Kidney (tissue), 14 donors: ENCODE results near the gene EXO1. TPM values are rescaled to one million over a fixed set of nuclear protein-coding genes. Genes with fewer than 3 reads are reported as not detected.

Source experiments
- DNase-seq, 5 donors: peaks; one replicate each; pipeline ENCODE4 v3.0.0-alpha.2; 2013 to 2020
- FAIRE-seq: peaks from 2 replicates; lab custom pipeline; 2012; peaks lifted over from hg19 to GRCh38; lab: Jason Lieb, UNC
- H3K27ac ChIP-seq, 2 donors: one replicate each; pipeline ENCODE4 v1.7.0; 2013; ENCODE audit warnings: low read depth in 2 of 2, low read length in 2 of 2, inconsistent platforms in 1 of 2
- H3K27me3 ChIP-seq: one replicate; pipeline ENCODE4 v1.7.1; 2013; ENCODE audit warnings: low read length, inconsistent platforms; ENCODE audit not compliant: control insufficient read depth, insufficient read depth
- H3K36me3 ChIP-seq, 3 donors: one replicate each; pipeline versions ENCODE4 v1.7.0 to v1.7.1; 2013; ENCODE audit warnings: low read length in 3 of 3, control low read depth in 1 of 3, inconsistent platforms in 1 of 3; ENCODE audit not compliant: insufficient read depth in 3 of 3, control insufficient read depth in 2 of 3
- H3K4me1 ChIP-seq, 3 donors: one replicate each; pipeline versions ENCODE4 v1.7.0 to v1.7.1; 2013; ENCODE audit warnings: low read length in 3 of 3, inconsistent platforms in 1 of 3, low read depth in 1 of 3; ENCODE audit not compliant: control insufficient read depth in 2 of 3, insufficient read depth in 2 of 3
- H3K4me3 ChIP-seq, 3 donors: one replicate each; pipeline versions ENCODE4 v1.7.0 to v1.8.1; 2013; ENCODE audit warnings: low read length in 3 of 3, control low read depth in 1 of 3, inconsistent platforms in 1 of 3
- H3K9ac ChIP-seq, 3 donors: one replicate each; pipeline versions ENCODE4 v1.7.0 to v1.7.1; 2013; ENCODE audit warnings: low read length in 3 of 3, control low read depth in 1 of 3, inconsistent platforms in 1 of 3
- H3K9me3 ChIP-seq, 3 donors: one replicate each; pipeline versions ENCODE4 v1.7.0 to v1.7.1; 2013; ENCODE audit warnings: low read length in 3 of 3, control low read depth in 1 of 3, inconsistent platforms in 1 of 3; ENCODE audit not compliant: control insufficient read depth in 2 of 3, insufficient read depth in 1 of 3
- intact Hi-C: fragments of 100-400 bp; cut with DNase I; formaldehyde crosslinking; loops from one replicate; pipeline ENCODE4 v1.11.1; 2022
- polyA plus RNA-seq: library from polyadenylated mRNA; stranded (reverse); fragments of 350-450 nt; fragmentation: Illumina TruSeq; extraction: RNeasy Lipid Tissue Mini Kit (QIAGEN cat#74804); gene quantifications from one replicate; pipeline ENCODE4 v1.2.3, GENCODE V29; 2014; ENCODE audit warnings: low read depth, low replicate concordance; ENCODE audit not compliant: insufficient read depth
- total RNA-seq: library from RNA; stranded (reverse); fragmentation: NEBNext Ultra II Directional; extraction: Animal tissue kit (Norgen Biotek cat#: 25700); gene quantifications from one replicate; pipeline ENCODE4 v1.2.1, GENCODE V29; 2021
- TF ChIP-seq, protein P1 (sequence below): IDR thresholded peaks from 3 replicates; pipeline ENCODE4 v1.5.1; 2012; ENCODE audit warnings: mild to moderate bottlenecking, moderate library complexity, borderline replicate concordance; ENCODE audit not compliant: insufficient read depth; ENCODE audit errors: extremely low read depth
- donor health status: control.
- donor health status: control.
- donor health status: control.
- donor health status: control.
- donor health status: control.
- donor health status: DM: yes; HTN: yes; CAD: no.
- donor health status: Normal renal cell carcinoma (clear cell type).

Gene EXO1
- total and polyA plus RNA-seq, 2 donors from 2014 or later = 0.69 TPM; not detected in 1

DNA sequence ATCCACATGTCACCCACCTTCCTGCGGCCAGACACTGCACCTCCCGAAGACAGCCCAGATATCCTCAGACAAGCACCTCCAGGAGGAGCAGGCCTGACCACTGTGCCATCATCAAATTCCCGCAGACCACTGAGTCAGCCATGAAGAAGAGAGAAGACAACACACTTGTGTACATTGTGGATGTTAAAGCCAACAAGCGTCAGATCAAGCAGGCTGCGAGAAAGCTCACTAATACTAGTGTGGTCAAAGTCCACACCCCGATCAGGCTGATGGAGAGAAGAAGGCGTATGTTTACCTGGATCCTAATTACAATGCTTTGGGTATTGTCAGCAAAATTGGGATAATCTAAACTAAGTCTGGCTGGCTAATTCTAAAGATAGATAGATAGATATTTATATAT is 68.2 kb downstream of the EXO1 start:
- H3K9ac ChIP-seq = no peak overlapping the region
- H3K27ac ChIP-seq = no peak overlapping the region
- no peaks in the 10 kb centered on the region for H3K9me3 ChIP-seq
- TF ChIP-seq, protein P1, sequence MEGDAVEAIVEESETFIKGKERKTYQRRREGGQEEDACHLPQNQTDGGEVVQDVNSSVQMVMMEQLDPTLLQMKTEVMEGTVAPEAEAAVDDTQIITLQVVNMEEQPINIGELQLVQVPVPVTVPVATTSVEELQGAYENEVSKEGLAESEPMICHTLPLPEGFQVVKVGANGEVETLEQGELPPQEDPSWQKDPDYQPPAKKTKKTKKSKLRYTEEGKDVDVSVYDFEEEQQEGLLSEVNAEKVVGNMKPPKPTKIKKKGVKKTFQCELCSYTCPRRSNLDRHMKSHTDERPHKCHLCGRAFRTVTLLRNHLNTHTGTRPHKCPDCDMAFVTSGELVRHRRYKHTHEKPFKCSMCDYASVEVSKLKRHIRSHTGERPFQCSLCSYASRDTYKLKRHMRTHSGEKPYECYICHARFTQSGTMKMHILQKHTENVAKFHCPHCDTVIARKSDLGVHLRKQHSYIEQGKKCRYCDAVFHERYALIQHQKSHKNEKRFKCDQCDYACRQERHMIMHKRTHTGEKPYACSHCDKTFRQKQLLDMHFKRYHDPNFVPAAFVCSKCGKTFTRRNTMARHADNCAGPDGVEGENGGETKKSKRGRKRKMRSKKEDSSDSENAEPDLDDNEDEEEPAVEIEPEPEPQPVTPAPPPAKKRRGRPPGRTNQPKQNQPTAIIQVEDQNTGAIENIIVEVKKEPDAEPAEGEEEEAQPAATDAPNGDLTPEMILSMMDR = no peak
- no peak overlapping the region for H3K4me3 ChIP-seq
- no peak for FAIRE-seq
- no peaks in the 10 kb centered on the region for H3K4me1 ChIP-seq
- intact Hi-C loops = no loop called here
- no peaks in the 10 kb centered on the region for H3K27me3 ChIP-seq
- no peak for DNase-seq
- H3K36me3 ChIP-seq = no peaks in the 10 kb centered on the region

DNA sequence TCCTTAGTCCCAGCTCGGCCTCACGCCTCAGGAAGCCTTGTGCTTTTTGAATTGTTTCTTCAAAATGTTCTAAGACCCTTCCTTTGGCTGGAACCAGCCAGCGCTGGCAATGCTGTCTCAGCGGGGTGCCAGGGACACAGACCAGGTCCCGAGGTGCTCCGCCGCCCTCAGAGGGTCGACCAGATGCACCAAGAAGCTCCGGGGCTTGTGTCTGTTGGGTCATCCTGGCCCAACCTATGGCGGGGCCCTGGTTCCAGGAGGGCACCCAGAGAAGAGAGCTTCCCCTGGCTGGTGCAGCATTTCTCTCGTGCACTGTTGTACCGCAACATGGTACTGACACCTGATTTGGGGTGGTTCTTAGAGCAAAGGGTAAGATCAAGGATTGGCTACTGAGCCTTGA is 69.5 kb downstream of the EXO1 start:
- Histone ChIP-seq H3K27ac (no peak overlapping the region), H3K27me3 (no peaks in the 10 kb centered on the region), H3K9ac (no peak overlapping the region), H3K9me3 (no peaks in the 10 kb centered on the region), H3K4me1 (no peaks in the 10 kb centered on the region), H3K36me3 (no peaks in the 10 kb centered on the region), H3K4me3 (no peak overlapping the region)
- no peak for FAIRE-seq
- DNase-seq = no peak
- TF ChIP-seq, protein P1 = no peak
- intact Hi-C loops = no loop called here

DNA sequence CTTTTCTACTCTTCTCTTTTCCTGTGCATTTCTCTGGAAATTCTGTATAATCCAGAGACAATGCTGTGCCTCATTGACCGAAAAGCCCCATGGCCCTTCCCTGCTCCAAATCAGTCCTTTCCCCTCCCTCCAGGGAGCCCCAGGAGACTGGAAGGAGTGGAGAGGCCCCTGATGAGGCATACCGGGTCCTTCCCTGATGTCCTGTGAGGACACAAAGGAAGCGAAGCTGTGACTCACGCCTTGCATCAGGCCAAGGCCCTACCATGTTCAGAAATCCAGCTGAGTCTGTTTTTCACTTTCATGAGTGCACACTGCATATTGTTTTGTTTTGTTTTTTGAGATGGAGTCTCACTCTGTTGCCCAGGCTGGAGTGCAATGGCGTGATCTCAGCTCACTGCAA is 70.9 kb downstream of the EXO1 start:
- no peak overlapping the region for H3K27ac ChIP-seq
- TF ChIP-seq, protein P1 = no peak
- no peak overlapping the region for H3K9ac ChIP-seq
- no peak for FAIRE-seq
- DNase-seq = no peak
- H3K4me1 ChIP-seq = no peaks in the 10 kb centered on the region
- H3K36me3 ChIP-seq = no peaks in the 10 kb centered on the region
- H3K27me3 ChIP-seq = no peaks in the 10 kb centered on the region
- intact Hi-C loops = no loop called here
- no peak overlapping the region for H3K4me3 ChIP-seq
- no peaks in the 10 kb centered on the region for H3K9me3 ChIP-seq

DNA sequence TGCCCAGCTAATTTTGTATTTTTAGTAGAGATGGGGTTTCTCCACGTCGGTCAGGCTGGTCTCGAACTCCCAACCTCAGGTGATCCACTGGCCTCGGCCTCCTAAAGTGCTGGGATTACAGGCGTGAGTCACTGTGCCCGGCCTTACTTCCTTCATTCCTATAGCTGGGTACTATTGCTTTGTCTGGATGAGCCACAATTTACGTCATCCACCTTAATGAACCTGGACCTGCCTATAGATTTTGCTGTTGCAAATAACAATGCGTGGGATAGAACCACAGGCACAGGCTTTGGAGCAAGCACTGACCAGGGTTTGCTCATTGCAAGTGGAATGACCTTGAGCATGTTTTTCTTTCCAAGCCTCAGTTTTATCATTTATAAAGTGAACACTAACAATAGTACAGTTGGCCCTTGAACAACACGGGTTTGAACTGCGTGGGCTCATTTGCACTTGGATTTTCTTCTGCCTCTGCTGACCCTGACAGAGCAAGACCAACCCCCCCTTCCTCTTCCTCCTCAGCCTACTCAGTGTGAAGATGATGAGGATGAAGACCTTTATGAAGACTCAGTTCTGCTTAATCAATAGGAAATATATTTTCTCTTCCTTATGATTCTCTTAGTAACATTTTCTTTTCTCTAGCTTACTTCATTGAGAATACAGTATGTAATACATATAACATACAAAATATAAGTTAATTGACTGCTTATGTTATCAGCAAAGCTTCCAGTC is 76.2 kb downstream of the EXO1 start:
- FAIRE-seq (no peak), DNase-seq (no peak)
- H3K9ac ChIP-seq = no peak overlapping the region
- TF ChIP-seq, protein P1 = no peak
- no peaks in the 10 kb centered on the region for H3K9me3 ChIP-seq
- H3K36me3 ChIP-seq = no peaks in the 10 kb centered on the region
- H3K27me3 ChIP-seq = no peaks in the 10 kb centered on the region
- H3K27ac ChIP-seq = no peak overlapping the region
- no peak overlapping the region for H3K4me3 ChIP-seq
- H3K4me1 ChIP-seq = no peaks in the 10 kb centered on the region
- intact Hi-C loops = no loop called here
